IMR-90 (cell line): ENCODE data around the gene TFDP2. TPM values are rescaled to one million over a fixed set of nuclear protein-coding genes. Genes with fewer than 3 reads are reported as not detected.

Experiments
- ATAC-seq: fragments of 200-7000 bp; cut with Tn5 transposase; 2 replicates; pipeline ENCODE4 v1.9.1; 2020; ENCODE audit warnings: low read depth, mild to moderate bottlenecking, moderate library complexity
- BruUV-seq: library from RNA; stranded (reverse); fragments of 400-500 nt; replicated peaks from 2 replicates; lab custom pipeline; 2021; lab: Mats Ljungman, UMichigan
- CTCF ChIA-PET: fragments of 300-600 bp; formaldehyde crosslinking; extraction: SDS; loops from one replicate; lab custom pipeline; 2021; ENCODE audit warnings: antibody characterized with exemption; lab: Yijun Ruan, JAX
- POLR2A ChIA-PET: fragments of 300-600 bp; sonication (Branson Sonifier 250); formaldehyde crosslinking; loops from one replicate; lab custom pipeline; 2022; ENCODE audit warnings: antibody characterized with exemption; ENCODE audit not compliant: unreplicated experiment; lab: Charles Lee
- DNase-seq: peaks from one replicate; pipeline ENCODE4 v3.0.0; 2013
- H2AFZ ChIP-seq: replicated peaks from 2 replicates; pipeline ENCODE3; 2013; ENCODE audit warnings: low read length, mild to moderate bottlenecking; ENCODE audit not compliant: poor library complexity
- H2AK5ac ChIP-seq: 2 replicates; pipeline ENCODE4 v1.6.1; 2013; ENCODE audit warnings: low read depth, low read length, inconsistent platforms
- H2AK9ac ChIP-seq: replicated peaks from 2 replicates; pipeline ENCODE3; 2013; ENCODE audit warnings: mild to moderate bottlenecking, low read depth, low read length, moderate library complexity; ENCODE audit not compliant: poor library complexity
- H2BK120ac ChIP-seq: 2 replicates; pipeline ENCODE4 v1.6.1; 2013; ENCODE audit warnings: low read depth, low read length, inconsistent platforms
- H2BK15ac ChIP-seq: 3 replicates; pipeline ENCODE4 v1.6.1; 2013; ENCODE audit warnings: low read depth, low read length, inconsistent platforms
- H2BK20ac ChIP-seq: 2 replicates; pipeline ENCODE4 v1.6.1; 2013; ENCODE audit warnings: low read depth, mild to moderate bottlenecking, inconsistent platforms, low read length, moderate library complexity
- H2BK5ac ChIP-seq: 2 replicates; pipeline ENCODE4 v1.6.1; 2013; ENCODE audit warnings: mild to moderate bottlenecking, low read depth, low read length, inconsistent platforms; ENCODE audit not compliant: poor library complexity, severe bottlenecking
- H3K14ac ChIP-seq: replicated peaks from 2 replicates; pipeline ENCODE4 v1.6.1; 2013; ENCODE audit warnings: low read depth, low read length, inconsistent platforms
- H3K18ac ChIP-seq: 2 replicates; pipeline ENCODE4 v1.6.1; 2013; ENCODE audit warnings: low read depth, low read length, control low read depth
- H3K23ac ChIP-seq: 2 replicates; pipeline ENCODE4 v1.6.1; 2013; ENCODE audit warnings: low read depth, low read length, inconsistent platforms
- H3K27ac ChIP-seq: 2 replicates; pipeline ENCODE4 v1.5.1; 2013; ENCODE audit warnings: mild to moderate bottlenecking, control low read depth, low read length; ENCODE audit not compliant: insufficient read depth
- H3K27me3 ChIP-seq: 2 replicates; pipeline ENCODE4 v1.6.1; 2013; ENCODE audit warnings: low read length; ENCODE audit not compliant: control insufficient read depth, insufficient read depth
- H3K36me3 ChIP-seq: 2 replicates; pipeline ENCODE4 v1.6.1; 2013; ENCODE audit warnings: low read length, mixed read lengths; ENCODE audit not compliant: control insufficient read depth, insufficient read depth
- H3K4ac ChIP-seq: 2 replicates; pipeline ENCODE4 v1.6.1; 2013; ENCODE audit warnings: low read depth, low read length, inconsistent platforms
- H3K4me1 ChIP-seq: 2 replicates; pipeline ENCODE4 v1.6.1; 2013; ENCODE audit warnings: low read length, mixed read lengths; ENCODE audit not compliant: control insufficient read depth, insufficient read depth
- H3K4me2 ChIP-seq: 2 replicates; pipeline ENCODE4 v1.6.1; 2013; ENCODE audit warnings: low read depth, mild to moderate bottlenecking, control low read depth, low read length, moderate library complexity
- H3K4me3 ChIP-seq: 2 replicates; pipeline ENCODE4 v1.5.1; 2013; ENCODE audit warnings: low read depth, mild to moderate bottlenecking, control low read depth, low read length, moderate library complexity; ENCODE audit not compliant: insufficient read depth
- H3K56ac ChIP-seq: 2 replicates; pipeline ENCODE4 v1.6.1; 2013; ENCODE audit warnings: low read length, inconsistent platforms; ENCODE audit not compliant: insufficient read depth; ENCODE audit errors: extremely low read depth
- H3K79me1 ChIP-seq, 2 experiments: 2 replicates each; pipeline ENCODE4 v1.6.1; 2013; ENCODE audit warnings: low read length in 2 of 2, inconsistent platforms in 1 of 2, low read depth in 1 of 2
- H3K9ac ChIP-seq: 2 replicates; pipeline ENCODE4 v1.6.1; 2013; ENCODE audit warnings: low read depth, low read length, control low read depth
- H3K9me1 ChIP-seq: 2 replicates; pipeline ENCODE4 v1.6.1; 2013; ENCODE audit warnings: low read length, inconsistent platforms; ENCODE audit not compliant: insufficient read depth
- H3K9me3 ChIP-seq: 2 replicates; pipeline ENCODE4 v1.6.1; 2013; ENCODE audit warnings: low read length; ENCODE audit not compliant: control insufficient read depth, insufficient read depth
- H4K20me1 ChIP-seq: 2 replicates; pipeline ENCODE4 v1.6.1; 2013; ENCODE audit warnings: low read length, inconsistent platforms; ENCODE audit not compliant: insufficient read depth
- H4K5ac ChIP-seq: 2 replicates; pipeline ENCODE4 v1.6.1; 2013; ENCODE audit warnings: mild to moderate bottlenecking, low read depth, low read length, control low read depth
- H4K8ac ChIP-seq, 2 experiments: 2 replicates each; pipeline ENCODE4 v1.6.1; 2013; ENCODE audit warnings: low read depth in 2 of 2, low read length in 2 of 2, control low read depth in 1 of 2, inconsistent platforms in 1 of 2
- H4K91ac ChIP-seq: 2 replicates; pipeline ENCODE4 v1.6.1; 2013; ENCODE audit warnings: low read depth, low read length, inconsistent platforms; ENCODE audit not compliant: insufficient read depth
- BHLHE40 ChIP-seq: fragments of 150-350 bp; IDR thresholded peaks from 2 replicates; pipeline ENCODE4 v1.6.1; 2016; ENCODE audit warnings: mild to moderate bottlenecking, low read depth, low read length
- ELK1 ChIP-seq: fragments of 150-350 bp; IDR thresholded peaks from 2 replicates; pipeline ENCODE4 v1.6.1; 2016; ENCODE audit warnings: low read depth, mild to moderate bottlenecking, low read length, moderate library complexity, borderline replicate concordance
- MAFK ChIP-seq: IDR thresholded peaks from 2 replicates; pipeline ENCODE4 v1.6.1; 2012; ENCODE audit warnings: low read depth, low read length, improper control_type of control experiment
- MXI1 ChIP-seq: IDR thresholded peaks from 2 replicates; pipeline ENCODE4 v1.6.1; 2012; ENCODE audit warnings: low read depth, mild to moderate bottlenecking, low read length, moderate library complexity, borderline replicate concordance
- NFE2L2 ChIP-seq: fragments of 150-350 bp; IDR thresholded peaks from 2 replicates; pipeline ENCODE4 v1.6.1; 2016; ENCODE audit warnings: low read depth, mild to moderate bottlenecking, low read length
- RAD21 ChIP-seq: IDR thresholded peaks from 2 replicates; pipeline ENCODE4 v1.6.1; 2012; ENCODE audit warnings: low read length, improper control_type of control experiment
- RCOR1 ChIP-seq: IDR thresholded peaks from 2 replicates; pipeline ENCODE4 v1.6.1; 2012; ENCODE audit warnings: mild to moderate bottlenecking, low read length, improper control_type of control experiment; ENCODE audit not compliant: insufficient replicate concordance
- SMC3 ChIP-seq: fragments of 150-350 bp; IDR thresholded peaks from 2 replicates; pipeline ENCODE4 v1.6.1; 2016; ENCODE audit warnings: low read depth, mild to moderate bottlenecking, antibody characterized with exemption, low read length, moderate library complexity
- WGBS, 2 experiments: methylation state at CpG; one replicate each; pipeline versions ENCODE4 v1.1.5 to v1.1.7; 2013; ENCODE audit warnings: missing lambda C conversion rate in 2 of 2; ENCODE audit not compliant: insufficient read length in 1 of 2; ENCODE audit errors: extremely low coverage in 2 of 2; 5-methylcytosine and 5-hydroxymethylcytosine counted together
- dilution Hi-C: fragments of 300-500 bp; cut with HindIII; formaldehyde crosslinking; loops from one replicate; pipeline ENCODE4 v1.14.3; 2018; ENCODE audit warnings: low sequenced_read_pairs; ENCODE audit not compliant: unreplicated experiment
- in situ Hi-C: fragments of 300-500 bp; cut with MboI; formaldehyde crosslinking; loops from 3 replicates; pipeline ENCODE4 v1.14.3; 2019; ENCODE audit warnings: low sequenced_read_pairs, inconsistent platforms, mixed read lengths
- intact Hi-C: fragments of 100-400 bp; cut with micrococcal nuclease; formaldehyde crosslinking; loops from 2 replicates; pipeline ENCODE4 v1.10.0; 2022
- polyA plus RNA-seq, 3 experiments: library from polyadenylated mRNA; depleted of rRNA; stranded (reverse); fragments of >200 nt; gene quantifications; 2 replicates each; pipeline ENCODE4 v1.2.3, GENCODE V29; 2012; ENCODE audit warnings: low replicate concordance in 1 of 3
- total RNA-seq: library from RNA; depleted of rRNA; stranded (reverse); fragments of >200 nt; gene quantifications from 2 replicates; pipeline ENCODE4 v1.2.3, GENCODE V29; 2012
- TF ChIP-seq, protein P1 (sequence below): conservative IDR thresholded peaks from 2 replicates; pipeline ENCODE4 v1.5.1; 2012; ENCODE audit warnings: mild to moderate bottlenecking, low read depth, low read length, improper control_type of control experiment

Gene TFDP2
- total and polyA plus RNA-seq, 2 of the 4 experiments (the other 2 are of a cell fraction) = 10.7 to 23.7 TPM

GRCh38 chr3:141901914-141902313 is 247.4 kb downstream of the TFDP2 start:
- no TSS peak for BruUV-seq
- TF ChIP-seq RAD21 (no peak), NFE2L2 (no peak), BHLHE40 (no peak), MAFK (no peak), SMC3 (no peak), MXI1 (no peak), RCOR1 (no peak), ELK1 (no peak)
- TF ChIP-seq, protein P1, sequence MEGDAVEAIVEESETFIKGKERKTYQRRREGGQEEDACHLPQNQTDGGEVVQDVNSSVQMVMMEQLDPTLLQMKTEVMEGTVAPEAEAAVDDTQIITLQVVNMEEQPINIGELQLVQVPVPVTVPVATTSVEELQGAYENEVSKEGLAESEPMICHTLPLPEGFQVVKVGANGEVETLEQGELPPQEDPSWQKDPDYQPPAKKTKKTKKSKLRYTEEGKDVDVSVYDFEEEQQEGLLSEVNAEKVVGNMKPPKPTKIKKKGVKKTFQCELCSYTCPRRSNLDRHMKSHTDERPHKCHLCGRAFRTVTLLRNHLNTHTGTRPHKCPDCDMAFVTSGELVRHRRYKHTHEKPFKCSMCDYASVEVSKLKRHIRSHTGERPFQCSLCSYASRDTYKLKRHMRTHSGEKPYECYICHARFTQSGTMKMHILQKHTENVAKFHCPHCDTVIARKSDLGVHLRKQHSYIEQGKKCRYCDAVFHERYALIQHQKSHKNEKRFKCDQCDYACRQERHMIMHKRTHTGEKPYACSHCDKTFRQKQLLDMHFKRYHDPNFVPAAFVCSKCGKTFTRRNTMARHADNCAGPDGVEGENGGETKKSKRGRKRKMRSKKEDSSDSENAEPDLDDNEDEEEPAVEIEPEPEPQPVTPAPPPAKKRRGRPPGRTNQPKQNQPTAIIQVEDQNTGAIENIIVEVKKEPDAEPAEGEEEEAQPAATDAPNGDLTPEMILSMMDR = no peak
- Histone ChIP-seq H2BK20ac (no peak overlapping the region), H3K4ac (no peak overlapping the region), H3K4me2 (no peak overlapping the region), H2AK9ac (no peak overlapping the region), H3K18ac (no peak overlapping the region), H3K79me1 (peaks cover 35 to 51% of the 10 kb centered on the region in 2 experiments), H3K14ac (no peak overlapping the region), H2BK120ac (no peak overlapping the region), H4K5ac (no peak overlapping the region), H2AK5ac (no peak overlapping the region), H2AFZ (no peak overlapping the region), H3K56ac (no peak overlapping the region), H3K23ac (no peak overlapping the region), H2BK5ac (no peak overlapping the region), H4K91ac (no peak overlapping the region), H2BK15ac (no peak overlapping the region), H3K36me3 (peaks cover 7% of the 10 kb centered on the region), H3K27ac (no peak overlapping the region), H3K9ac (no peak overlapping the region), H4K20me1 (peaks cover 2% of the 10 kb centered on the region), H3K4me1 (peaks cover 5% of the 10 kb centered on the region), H3K27me3 (no peaks in the 10 kb centered on the region), H3K4me3 (no peak overlapping the region), H4K8ac (no peak overlapping the region), H3K9me3 (no peaks in the 10 kb centered on the region), H3K9me1 (peaks cover 5% of the 10 kb centered on the region)
- intact Hi-C loops = no loop called here
- dilution Hi-C loops = no loop called here
- POLR2A ChIA-PET = no interaction called here
- ATAC-seq (no peak), DNase-seq (no peak)
- CTCF ChIA-PET = no interaction called here
- in situ Hi-C loops = no loop called here
- WGBS, 2 experiments = no CpG with 5 or more reads among the region's 2 CpGs
